Measurements from ENCODE around the gene GPD2. TPM values are rescaled to one million over a fixed set of nuclear protein-coding genes. Genes with fewer than 3 reads are reported as not detected.

GPD2 gene
- total and polyA plus RNA-seq, 2 donors (not counting 1 experiment from before 2014, with no cell fraction given): 5.1 to 26.8 TPM

DNA sequence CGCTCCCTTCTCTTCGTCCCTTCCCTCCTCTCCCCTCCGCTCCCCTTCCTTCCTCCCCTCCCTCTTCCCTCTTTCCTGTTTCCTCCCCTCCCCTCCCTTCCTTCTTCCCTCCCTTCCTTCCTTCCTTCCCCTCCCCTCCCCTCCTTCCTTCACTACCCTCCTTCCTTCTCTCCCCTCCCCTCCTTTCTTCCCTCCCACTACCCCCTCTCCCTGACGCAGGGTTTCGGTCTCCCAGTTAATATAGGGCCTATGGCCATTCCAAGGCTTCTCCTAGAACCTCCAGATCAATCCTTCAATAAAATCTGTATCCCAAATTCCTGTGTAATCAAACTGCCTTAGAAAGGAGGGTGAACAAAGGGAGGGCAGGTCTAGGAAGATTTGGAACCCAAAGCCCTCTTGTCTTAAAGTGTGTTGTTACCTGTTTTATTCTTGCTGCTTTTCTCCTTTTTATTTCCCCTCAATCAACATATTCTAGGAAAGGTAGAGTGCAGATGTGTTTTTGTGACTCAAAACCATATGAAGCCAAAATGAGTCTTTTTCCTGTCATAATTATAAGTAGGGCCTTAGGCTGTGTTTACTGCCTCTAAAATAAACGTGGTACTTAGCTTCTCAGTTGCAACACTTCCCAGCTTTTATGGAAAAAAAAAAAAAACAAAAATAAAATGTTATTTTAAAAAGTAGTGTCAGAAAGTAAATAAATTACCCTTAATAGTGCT, 53.7 kb downstream of the GPD2 start:
- H3K9me3 Mint-ChIP-seq (ENCODE audit: insufficient read depth): no peaks in the 10 kb centered on the region
- intact Hi-C loops (cut with micrococcal nuclease): loop anchor here (2.0 kb wide), 1 partner anchor 19 kb away; no protein-coding TSS in a partner anchor
- CTCF ChIA-PET: no interaction called here
- ATAC-seq (ENCODE audit: low read depth) (no peak), DNase-seq (no peak)
- H3K4me3 Mint-ChIP-seq: no peak overlapping the region
- no peaks in the 10 kb centered on the region for H3K36me3 ChIP-seq (replicated peaks in 1 of 2; ENCODE audit: control extremely low read depth in 1 of 2, control insufficient read depth in 1 of 2, extremely low read depth in 1 of 2, insufficient read depth in 2 of 2, low read length in 1 of 2)
- no peak overlapping the region for H3K27ac ChIP-seq (ENCODE audit: low read length in 2 of 2)
- no peak for TF ChIP-seq EZH2 (IDR thresholded peaks at IDR 0.05; ENCODE audit: borderline replicate concordance, insufficient read depth, low read depth, low read length, poor library complexity, severe bottlenecking)
- TF ChIP-seq, protein P1, sequence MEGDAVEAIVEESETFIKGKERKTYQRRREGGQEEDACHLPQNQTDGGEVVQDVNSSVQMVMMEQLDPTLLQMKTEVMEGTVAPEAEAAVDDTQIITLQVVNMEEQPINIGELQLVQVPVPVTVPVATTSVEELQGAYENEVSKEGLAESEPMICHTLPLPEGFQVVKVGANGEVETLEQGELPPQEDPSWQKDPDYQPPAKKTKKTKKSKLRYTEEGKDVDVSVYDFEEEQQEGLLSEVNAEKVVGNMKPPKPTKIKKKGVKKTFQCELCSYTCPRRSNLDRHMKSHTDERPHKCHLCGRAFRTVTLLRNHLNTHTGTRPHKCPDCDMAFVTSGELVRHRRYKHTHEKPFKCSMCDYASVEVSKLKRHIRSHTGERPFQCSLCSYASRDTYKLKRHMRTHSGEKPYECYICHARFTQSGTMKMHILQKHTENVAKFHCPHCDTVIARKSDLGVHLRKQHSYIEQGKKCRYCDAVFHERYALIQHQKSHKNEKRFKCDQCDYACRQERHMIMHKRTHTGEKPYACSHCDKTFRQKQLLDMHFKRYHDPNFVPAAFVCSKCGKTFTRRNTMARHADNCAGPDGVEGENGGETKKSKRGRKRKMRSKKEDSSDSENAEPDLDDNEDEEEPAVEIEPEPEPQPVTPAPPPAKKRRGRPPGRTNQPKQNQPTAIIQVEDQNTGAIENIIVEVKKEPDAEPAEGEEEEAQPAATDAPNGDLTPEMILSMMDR (IDR thresholded peaks at IDR 0.05): no peak
- no peaks in the 10 kb centered on the region for H3K9me3 ChIP-seq (ENCODE audit: control extremely low read depth in 1 of 3, control insufficient read depth in 2 of 3, insufficient read depth in 1 of 3, low read length in 2 of 3)
- H3K4me1 ChIP-seq (ENCODE audit: control insufficient read depth in 2 of 2, insufficient read depth in 2 of 2, low read length in 2 of 2): no peaks in the 10 kb centered on the region
- H3K27me3 Mint-ChIP-seq: no peaks in the 10 kb centered on the region
- WGBS (ENCODE audit: insufficient coverage): no CpG with 5 or more reads among the region's 6 CpGs
- no peaks in the 10 kb centered on the region for H4K20me1 ChIP-seq (ENCODE audit: control insufficient read depth, insufficient read depth, low read length, poor library complexity, severe bottlenecking)
- peaks cover 15% of the 10 kb centered on the region for H3K79me2 ChIP-seq (ENCODE audit: control insufficient read depth, insufficient read depth, low read length)
- H3K4me2 ChIP-seq (replicated peaks; ENCODE audit: low read depth, low read length, poor library complexity, severe bottlenecking): no peak overlapping the region
- H3K4me3 ChIP-seq (ENCODE audit: control extremely low read depth in 1 of 5, extremely low read depth in 1 of 5, insufficient read depth in 1 of 5, low read depth in 2 of 5, low read length in 4 of 5): no peak overlapping the region
- no peak overlapping the region for H3K9ac ChIP-seq (ENCODE audit: low read length)
- no peak overlapping the region for H3K27ac Mint-ChIP-seq
- H3K27me3 ChIP-seq (replicated peaks in 1 of 4; ENCODE audit: control extremely low read depth in 1 of 4, control insufficient read depth in 3 of 4, insufficient read depth in 4 of 4, low read length in 3 of 4): no peaks in the 10 kb centered on the region
- H2AFZ ChIP-seq (ENCODE audit: insufficient read depth, low read depth, low read length, poor library complexity, severe bottlenecking): no peak overlapping the region
- POLR2A ChIA-PET: no interaction called here
- H3K4me1 Mint-ChIP-seq: peaks cover 26% of the 10 kb centered on the region

DNA sequence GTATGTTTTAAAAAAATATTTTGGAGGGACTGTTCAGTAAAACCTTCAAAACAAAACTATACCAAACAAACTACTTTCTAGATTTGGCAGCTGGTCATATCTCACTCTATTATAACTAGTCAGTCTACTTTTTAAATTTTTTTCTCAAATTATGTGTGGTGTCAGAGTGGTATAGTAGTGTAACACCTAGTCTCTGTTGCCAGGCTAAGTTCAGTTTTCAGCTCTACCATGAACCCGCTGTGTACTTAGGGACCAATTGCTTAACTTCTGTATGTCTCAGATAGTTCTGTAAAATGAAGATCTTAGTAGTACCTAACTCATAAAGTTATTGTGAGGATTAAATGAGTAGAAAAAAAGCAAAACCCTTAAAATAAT, 54.3 kb downstream of the GPD2 start:
- ATAC-seq (ENCODE audit: low read depth) (no peak), DNase-seq (no peak)
- Histone ChIP-seq H3K4me2 (replicated peaks; ENCODE audit: low read depth, low read length, poor library complexity, severe bottlenecking) (no peak overlapping the region), H3K9ac (ENCODE audit: low read length) (no peak overlapping the region), H2AFZ (ENCODE audit: insufficient read depth, low read depth, low read length, poor library complexity, severe bottlenecking) (no peak overlapping the region), H3K36me3 (replicated peaks in 1 of 2; ENCODE audit: control extremely low read depth in 1 of 2, control insufficient read depth in 1 of 2, extremely low read depth in 1 of 2, insufficient read depth in 2 of 2, low read length in 1 of 2) (no peaks in the 10 kb centered on the region), H4K20me1 (ENCODE audit: control insufficient read depth, insufficient read depth, low read length, poor library complexity, severe bottlenecking) (no peaks in the 10 kb centered on the region), H3K4me3 (ENCODE audit: control extremely low read depth in 1 of 5, extremely low read depth in 1 of 5, insufficient read depth in 1 of 5, low read depth in 2 of 5, low read length in 4 of 5) (no peak overlapping the region), H3K27ac (ENCODE audit: low read length in 2 of 2) (no peak overlapping the region), H3K4me1 (ENCODE audit: control insufficient read depth in 2 of 2, insufficient read depth in 2 of 2, low read length in 2 of 2) (no peaks in the 10 kb centered on the region), H3K9me3 (ENCODE audit: control extremely low read depth in 1 of 3, control insufficient read depth in 2 of 3, insufficient read depth in 1 of 3, low read length in 2 of 3) (no peaks in the 10 kb centered on the region), H3K27me3 (replicated peaks in 1 of 4; ENCODE audit: control extremely low read depth in 1 of 4, control insufficient read depth in 3 of 4, insufficient read depth in 4 of 4, low read length in 3 of 4) (no peaks in the 10 kb centered on the region), H3K79me2 (ENCODE audit: control insufficient read depth, insufficient read depth, low read length) (peaks cover 15% of the 10 kb centered on the region)
- intact Hi-C loops (cut with micrococcal nuclease): no loop called here
- WGBS (ENCODE audit: insufficient coverage): no CpG with 5 or more reads among the region's 1 CpG
- peaks cover 26% of the 10 kb centered on the region for H3K4me1 Mint-ChIP-seq
- no peak overlapping the region for H3K4me3 Mint-ChIP-seq
- no peak for TF ChIP-seq EZH2 (IDR thresholded peaks at IDR 0.05; ENCODE audit: borderline replicate concordance, insufficient read depth, low read depth, low read length, poor library complexity, severe bottlenecking)
- TF ChIP-seq, protein P1 (IDR thresholded peaks at IDR 0.05): no peak
- POLR2A ChIA-PET: no interaction called here
- no peaks in the 10 kb centered on the region for H3K9me3 Mint-ChIP-seq (ENCODE audit: insufficient read depth)
- CTCF ChIA-PET: no interaction called here
- no peaks in the 10 kb centered on the region for H3K27me3 Mint-ChIP-seq
- no peak overlapping the region for H3K27ac Mint-ChIP-seq
